Measurements from ENCODE around the gene ZC3H12D. TPM values are rescaled to one million over a fixed set of nuclear protein-coding genes. Genes with fewer than 3 reads are reported as not detected.
A peak's percentile ranks its signal among the peaks of the same experiment; 100 is the strongest.
"Not testable (repeated sequence)": the region's sequence is repeated elsewhere in the genome, so short reads cannot be mapped to it uniquely, and the experiment has no call there.

ZC3H12D gene
- total and polyA plus RNA-seq, 2 experiments from 2014 or later = 0.24 to 0.72 TPM

GRCh38 chr6:149445095-149445466 lies 39.7 kb downstream of the ZC3H12D start:
- Histone ChIP-seq H3K4me1 (ENCODE audit: low read depth) (no peaks in the 10 kb centered on the region), H3K36me3 (no peaks in the 10 kb centered on the region), H3K27ac (no peak overlapping the region), H3K27me3 (peaks cover 15% of the 10 kb centered on the region), H3K9me3 (ENCODE audit: low read depth) (no peaks in the 10 kb centered on the region), H3K4me3 (no peak overlapping the region)
- no peak for TF ChIP-seq CTCF (IDR thresholded peaks at IDR 0.05; ENCODE audit: low read depth, low read length)
- no peak for DNase-seq (ENCODE audit: low read depth in 1 of 2, low spot score in 1 of 2)

DNA sequence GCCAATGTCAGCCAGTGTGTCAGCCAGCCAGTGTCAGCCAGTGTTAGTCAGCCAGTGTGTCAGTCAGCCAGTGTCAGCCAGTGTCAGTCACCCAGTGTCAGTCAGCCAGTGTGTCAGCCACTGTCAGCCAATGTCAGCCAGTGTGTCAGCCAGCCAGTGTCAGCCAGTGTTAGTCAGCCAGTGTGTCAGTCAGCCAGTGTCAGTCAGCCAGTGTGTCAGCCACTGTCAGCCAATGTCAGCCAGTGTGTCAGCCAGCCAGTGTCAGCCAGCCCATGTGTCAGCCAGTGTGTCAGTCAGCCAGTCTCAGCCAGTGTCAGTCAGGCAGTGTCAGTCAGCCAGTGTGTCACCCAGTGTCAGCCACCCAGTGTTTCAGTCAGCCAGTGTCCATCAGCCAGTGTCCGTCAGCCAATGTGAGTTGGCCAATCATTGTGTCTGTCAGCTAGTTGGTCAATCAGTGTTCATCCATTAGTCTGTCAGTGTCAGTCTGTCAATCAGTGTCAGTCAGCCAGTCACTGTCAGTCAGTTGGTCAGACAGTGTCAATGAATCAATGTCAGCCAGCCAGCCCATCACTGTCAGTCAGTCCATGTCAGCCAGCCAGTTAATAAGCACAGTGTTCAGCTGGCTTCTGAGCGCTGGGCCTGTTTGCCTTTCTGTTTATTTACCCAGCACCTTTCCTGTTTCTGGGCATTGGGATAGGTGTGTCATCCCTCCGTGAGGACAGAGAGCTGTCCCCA lies 40.3 kb downstream of the ZC3H12D start:
- DNase-seq (ENCODE audit: low read depth in 1 of 2, low spot score in 1 of 2); H3K36me3 ChIP-seq; H3K27me3 ChIP-seq; H3K4me1 ChIP-seq (ENCODE audit: low read depth); H3K9me3 ChIP-seq (ENCODE audit: low read depth); H3K27ac ChIP-seq; H3K4me3 ChIP-seq: not testable (repeated sequence)

DNA sequence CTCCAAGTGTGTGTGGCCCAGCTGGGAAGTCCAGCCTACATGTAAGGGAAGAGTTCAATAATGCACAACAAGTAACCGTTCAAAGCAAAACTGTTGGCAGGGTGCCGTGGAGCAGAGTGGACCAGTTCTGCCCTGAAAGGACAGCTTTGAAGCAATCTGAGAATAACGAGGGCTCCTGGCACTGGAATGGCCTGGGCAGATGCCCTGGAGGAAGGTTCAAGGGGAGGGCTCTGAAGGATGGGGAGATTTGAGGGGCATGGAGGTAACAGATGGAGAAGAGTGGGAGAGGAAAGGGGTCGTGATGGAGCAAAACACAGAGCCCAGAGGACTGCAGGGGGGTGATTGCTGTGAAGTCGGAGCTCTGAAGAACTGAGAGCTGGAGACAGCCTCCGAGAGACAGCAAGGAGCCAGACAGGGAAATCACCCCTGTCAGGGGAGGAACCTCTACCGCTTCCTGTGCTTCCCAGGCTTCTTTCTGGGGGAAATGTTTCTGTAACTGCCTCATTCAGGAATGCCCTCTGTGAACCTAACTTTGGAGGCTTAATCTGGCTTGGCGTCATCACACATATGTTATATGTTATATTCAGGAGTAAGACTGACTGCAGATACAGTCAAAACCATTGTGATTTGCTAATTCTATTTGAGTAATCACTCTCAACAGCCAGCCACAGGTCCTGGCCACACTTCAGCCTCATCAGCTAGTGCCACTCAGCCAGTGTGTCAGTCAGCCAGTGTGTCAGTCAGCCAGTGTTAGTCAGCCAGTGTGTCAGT lies 41.2 kb downstream of the ZC3H12D start:
- no peaks in the 10 kb centered on the region for H3K4me1 ChIP-seq (ENCODE audit: low read depth)
- H3K4me3 ChIP-seq = no peak overlapping the region
- H3K27ac ChIP-seq = no peak overlapping the region
- no peaks in the 10 kb centered on the region for H3K9me3 ChIP-seq (ENCODE audit: low read depth)
- no peaks in the 10 kb centered on the region for H3K36me3 ChIP-seq
- peak in 1 of 2 donors; percentile 82 for DNase-seq (ENCODE audit: low read depth in 1 of 2, low spot score in 1 of 2)
- peaks cover under 1% of the 10 kb centered on the region for H3K27me3 ChIP-seq
- TF ChIP-seq CTCF (IDR thresholded peaks at IDR 0.05; ENCODE audit: low read depth, low read length) = no peak

- no peaks in the 10 kb centered on the region for H3K27me3 ChIP-seq
- no peaks in the 10 kb centered on the region for H3K9me3 ChIP-seq (ENCODE audit: low read depth)
- TF ChIP-seq CTCF (IDR thresholded peaks at IDR 0.05; ENCODE audit: low read depth, low read length) = no peak
- no peak overlapping the region for H3K27ac ChIP-seq
- H3K4me3 ChIP-seq = no peak overlapping the region
- H3K4me1 ChIP-seq (ENCODE audit: low read depth) = no peaks in the 10 kb centered on the region
- DNase-seq (ENCODE audit: low read depth in 1 of 2, low spot score in 1 of 2) = no peak
- H3K36me3 ChIP-seq = no peaks in the 10 kb centered on the region
These were observed 43.1 kb downstream of the ZC3H12D start for GRCh38 chr6:149441740-149442139.

DNA sequence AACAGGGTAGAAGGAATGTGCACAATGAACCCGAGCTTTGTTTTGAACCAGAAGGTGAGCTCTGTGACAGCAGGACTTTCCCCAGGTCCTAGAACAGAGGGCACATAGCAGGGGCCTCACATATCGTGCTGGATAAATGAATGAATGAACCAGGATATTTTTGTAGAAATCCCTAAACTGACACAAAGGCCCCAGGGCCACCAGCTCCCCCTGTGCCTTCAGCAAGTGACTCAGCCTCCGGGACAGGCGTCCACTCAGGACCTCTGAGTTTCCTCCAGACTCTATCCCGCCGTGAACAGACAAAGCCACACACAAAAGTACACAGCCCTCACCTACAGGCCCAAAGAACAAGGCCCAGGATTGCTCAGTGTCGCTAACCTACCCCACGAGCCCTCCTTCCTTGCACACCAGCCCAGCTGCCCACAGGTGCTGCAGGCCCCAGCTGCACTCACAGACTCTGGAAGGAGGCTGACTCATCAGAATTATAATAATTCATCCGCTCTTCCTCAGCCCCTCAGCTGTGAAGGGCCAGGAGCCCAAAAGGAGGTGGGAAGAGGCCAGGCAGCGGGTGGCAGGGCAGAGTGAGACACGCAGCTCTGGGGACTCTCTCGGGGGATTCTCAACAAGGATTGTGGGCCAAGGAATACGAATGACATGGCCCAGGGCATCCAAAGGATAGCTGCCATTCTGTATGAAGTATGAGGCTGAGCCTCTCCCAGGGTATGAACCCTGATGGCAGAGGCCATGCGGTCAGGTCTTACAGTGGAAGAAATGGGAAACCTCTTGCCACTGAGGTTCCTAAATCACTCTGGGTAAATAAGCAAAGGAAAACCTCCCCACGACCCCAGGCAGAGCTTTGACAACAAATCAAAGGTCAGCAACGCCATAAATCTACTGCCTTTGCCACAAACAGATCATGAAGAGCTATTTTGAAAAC lies 43.8 kb downstream of the ZC3H12D start:
- H3K36me3 ChIP-seq = no peaks in the 10 kb centered on the region
- H3K4me3 ChIP-seq = no peak overlapping the region
- no peaks in the 10 kb centered on the region for H3K27me3 ChIP-seq
- no peak for DNase-seq (ENCODE audit: low read depth in 1 of 2, low spot score in 1 of 2)
- no peak for TF ChIP-seq CTCF (IDR thresholded peaks at IDR 0.05; ENCODE audit: low read depth, low read length)
- H3K27ac ChIP-seq = no peak overlapping the region
- H3K4me1 ChIP-seq (ENCODE audit: low read depth) = no peaks in the 10 kb centered on the region
- no peaks in the 10 kb centered on the region for H3K9me3 ChIP-seq (ENCODE audit: low read depth)

Measured in cardiac muscle cell (in vitro differentiated cells and primary cell).